ENCODE results near the gene SH3PXD2A.
"Not testable (repeated sequence)": the region's sequence is repeated elsewhere in the genome, so short reads cannot be mapped to it uniquely, and the experiment has no call there.

SH3PXD2A gene

DNA sequence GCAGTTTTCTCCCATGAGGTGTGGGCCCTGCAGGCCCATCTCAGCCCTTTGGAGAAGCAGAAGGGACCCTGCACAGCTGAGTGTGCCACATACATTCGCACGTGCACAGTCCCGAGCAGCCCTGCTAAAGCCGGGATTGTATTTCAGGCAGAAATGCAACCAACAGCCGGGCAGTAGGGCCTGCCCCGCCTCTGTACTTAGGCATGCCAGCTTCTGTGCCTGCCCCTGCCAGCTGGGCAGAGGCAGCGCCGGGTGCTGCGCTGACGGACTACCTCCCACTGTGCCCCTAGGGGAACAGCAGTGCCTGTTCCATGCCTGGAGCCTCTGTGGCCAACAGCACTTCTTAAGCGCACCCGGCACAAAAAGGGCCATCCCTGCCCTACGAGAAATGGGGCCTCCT lies 191.6 kb downstream of the SH3PXD2A start:
- no peak for DNase-seq (ENCODE audit: low spot score)

DNA sequence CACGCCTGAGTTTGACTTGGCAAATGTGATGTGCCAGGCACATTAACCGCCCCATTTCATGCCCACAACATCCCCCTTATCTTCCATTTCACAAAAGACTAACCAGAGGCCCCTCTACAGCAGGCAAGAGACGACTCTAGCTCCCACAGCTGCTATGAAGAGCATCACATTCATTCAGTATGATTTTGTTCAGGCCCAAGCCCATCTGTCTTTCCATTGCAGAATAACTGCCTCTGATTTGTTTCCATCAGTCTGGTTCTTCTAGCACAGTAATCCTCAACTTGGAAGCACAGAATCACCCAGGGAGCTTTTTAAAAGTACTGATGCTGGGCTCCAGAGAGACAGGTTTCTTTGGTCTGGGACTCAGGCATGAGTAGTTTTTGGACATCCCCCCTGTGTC lies 192.1 kb downstream of the SH3PXD2A start:
- DNase-seq (ENCODE audit: low spot score): no peak

DNA sequence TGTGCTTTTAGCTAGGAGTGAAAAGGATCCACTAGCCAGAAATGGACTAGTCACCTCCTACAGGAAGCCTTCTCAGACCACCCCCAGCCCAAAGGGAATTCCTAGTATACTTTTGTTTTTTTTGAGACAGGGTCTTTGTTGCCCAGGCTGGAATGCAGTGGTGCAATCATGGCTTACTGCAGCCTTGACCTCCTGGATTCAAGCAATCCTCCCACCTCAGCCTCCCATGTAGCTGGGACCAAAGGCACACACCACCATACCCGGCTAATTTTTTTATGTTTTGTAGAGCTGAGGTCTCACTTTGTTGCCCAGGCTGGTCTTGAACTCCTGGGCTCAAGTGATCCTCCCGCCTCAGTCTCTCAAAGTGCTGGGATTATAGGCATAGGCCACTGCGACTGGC lies 192.7 kb downstream of the SH3PXD2A start:
- DNase-seq (ENCODE audit: low spot score): not testable (repeated sequence)

DNA sequence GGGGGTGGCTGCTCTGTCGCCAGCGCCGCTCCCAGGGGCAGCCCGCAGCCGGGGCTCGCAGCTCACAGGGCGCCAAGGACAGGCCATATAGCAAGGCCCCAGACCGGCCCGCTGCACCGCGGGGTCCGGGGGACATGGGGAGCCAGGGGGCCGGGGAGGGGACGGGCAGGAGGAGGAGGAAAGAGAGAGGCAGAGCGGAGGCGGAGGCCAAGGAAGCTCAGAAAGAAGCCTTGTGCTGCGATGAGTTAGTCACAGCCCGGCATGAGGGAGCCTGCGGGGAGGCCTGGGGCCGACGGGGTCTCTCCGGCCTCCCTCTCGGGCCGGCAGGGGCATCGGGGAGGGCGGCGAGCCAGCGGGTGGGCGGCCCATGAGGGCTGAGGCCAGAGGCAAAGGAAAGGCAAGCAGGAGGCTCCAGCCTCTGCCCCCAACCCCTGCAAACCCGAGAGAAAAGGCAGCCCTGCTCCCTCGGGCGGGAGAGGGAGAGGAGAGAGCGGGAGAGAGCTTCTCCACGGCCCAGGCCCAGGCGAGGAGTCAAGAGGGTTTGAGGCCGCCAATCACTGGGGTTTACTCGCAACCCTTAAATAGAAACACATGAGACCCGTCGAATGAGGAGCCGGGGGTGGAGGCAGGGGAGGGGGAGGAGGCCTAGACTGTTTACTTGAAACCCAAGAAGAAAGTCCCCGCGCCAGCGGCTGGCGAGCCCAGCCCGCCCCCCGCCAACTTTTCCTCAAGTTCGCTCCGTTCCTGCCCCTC lies 194.0 kb downstream of the SH3PXD2A start:
- no peak for DNase-seq (ENCODE audit: low spot score)

DNA sequence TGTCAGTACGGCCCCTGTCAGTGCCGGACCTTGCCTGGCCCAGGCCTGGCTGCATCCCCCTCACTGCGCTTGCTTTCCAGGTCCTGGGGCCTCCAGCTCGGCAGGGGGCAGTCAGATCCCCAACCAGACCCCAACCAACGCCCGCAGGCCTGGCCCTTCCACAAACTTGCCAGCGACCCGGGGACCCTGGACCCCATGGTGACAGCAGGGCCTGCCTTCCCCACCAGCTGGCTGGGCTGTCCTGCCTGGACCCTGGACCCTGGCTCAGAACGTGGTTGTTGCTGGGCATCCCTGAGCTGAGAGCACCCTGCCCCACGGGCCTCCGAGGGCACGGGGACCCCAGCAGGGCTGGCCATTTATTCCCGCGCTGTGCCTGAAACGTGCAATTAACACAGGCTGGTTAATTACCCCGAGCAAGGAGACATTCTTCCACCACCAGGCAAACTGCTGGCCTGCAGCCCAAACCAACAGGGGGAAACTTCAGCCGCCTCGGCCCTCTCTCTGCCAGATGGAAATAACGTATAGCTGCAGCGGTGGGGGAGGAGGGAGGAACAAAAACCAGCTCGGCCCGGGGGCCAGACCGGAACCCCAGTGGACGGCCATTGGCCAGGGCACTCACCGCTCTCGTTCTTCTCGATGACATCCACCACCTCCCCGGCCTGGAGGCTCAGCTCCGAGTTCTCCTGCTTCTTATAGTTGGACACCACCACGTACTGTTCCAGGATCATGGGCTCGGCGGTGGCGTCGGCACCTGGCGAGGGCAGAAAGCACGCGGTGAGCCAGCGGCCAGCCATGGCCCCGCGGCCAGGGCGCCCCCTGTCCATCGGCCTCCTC lies 194.8 kb downstream of the SH3PXD2A start:
- DNase-seq (ENCODE audit: low spot score): no peak

DNA sequence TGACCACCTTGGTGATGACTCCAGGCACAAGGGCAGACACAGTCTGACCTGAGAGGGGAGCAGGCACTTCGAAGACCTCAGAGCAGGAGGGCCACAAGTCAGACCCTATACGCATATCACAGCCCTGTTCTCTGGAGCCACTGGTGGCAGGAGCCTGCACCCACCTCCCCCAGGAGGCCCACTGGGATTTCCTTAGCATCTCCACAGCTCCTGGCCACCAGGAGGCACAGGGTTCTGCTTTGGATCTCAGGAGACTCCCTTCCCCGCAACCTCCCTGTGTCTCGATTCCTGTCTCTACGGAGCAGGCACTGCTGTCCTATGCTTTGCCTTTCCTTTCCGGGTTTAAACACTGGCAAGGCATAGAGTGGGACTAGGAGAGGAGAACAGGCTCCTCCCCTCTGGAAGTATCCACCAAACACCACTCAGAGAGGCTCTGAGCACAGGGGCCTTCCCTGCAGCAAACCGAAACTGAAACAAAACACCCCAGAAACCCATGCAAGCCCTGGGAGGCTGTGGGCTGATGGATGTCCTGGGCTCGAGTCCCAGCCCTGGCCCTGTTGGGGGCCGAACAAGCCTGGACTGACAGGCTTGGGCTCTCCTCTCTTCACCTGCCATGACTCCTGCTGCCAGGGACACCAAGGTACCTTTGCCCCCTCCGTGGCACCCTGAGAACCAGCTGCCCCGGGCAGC lies 195.6 kb downstream of the SH3PXD2A start:
- DNase-seq (ENCODE audit: low spot score): no peak

DNA sequence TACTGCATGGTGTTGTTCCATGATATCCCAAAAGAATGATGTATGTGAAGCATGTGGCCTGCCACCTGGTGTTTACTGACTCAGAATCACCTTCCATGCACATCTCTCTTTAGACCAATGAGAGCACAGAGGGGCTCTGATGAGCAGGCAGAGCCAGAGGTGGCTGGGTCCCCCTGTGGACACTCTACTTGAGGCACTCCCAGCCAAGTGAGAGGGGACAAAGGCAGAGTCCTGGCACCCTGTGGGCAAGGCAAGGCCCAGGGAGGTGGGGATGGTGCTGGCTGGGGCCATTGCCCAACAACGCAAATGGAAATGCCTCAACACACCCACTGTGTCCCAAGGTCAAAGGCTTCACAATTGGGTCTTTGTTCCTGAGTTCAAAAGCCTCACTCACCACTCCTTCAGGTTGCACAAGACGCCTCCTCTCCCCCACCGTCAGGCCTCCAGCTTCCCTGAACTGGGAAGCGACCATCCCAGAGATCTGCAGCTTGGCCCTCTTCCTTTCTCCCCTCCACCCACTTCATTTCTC lies 197.3 kb downstream of the SH3PXD2A start:
- DNase-seq (ENCODE audit: low spot score): peak; percentile 83

DNA sequence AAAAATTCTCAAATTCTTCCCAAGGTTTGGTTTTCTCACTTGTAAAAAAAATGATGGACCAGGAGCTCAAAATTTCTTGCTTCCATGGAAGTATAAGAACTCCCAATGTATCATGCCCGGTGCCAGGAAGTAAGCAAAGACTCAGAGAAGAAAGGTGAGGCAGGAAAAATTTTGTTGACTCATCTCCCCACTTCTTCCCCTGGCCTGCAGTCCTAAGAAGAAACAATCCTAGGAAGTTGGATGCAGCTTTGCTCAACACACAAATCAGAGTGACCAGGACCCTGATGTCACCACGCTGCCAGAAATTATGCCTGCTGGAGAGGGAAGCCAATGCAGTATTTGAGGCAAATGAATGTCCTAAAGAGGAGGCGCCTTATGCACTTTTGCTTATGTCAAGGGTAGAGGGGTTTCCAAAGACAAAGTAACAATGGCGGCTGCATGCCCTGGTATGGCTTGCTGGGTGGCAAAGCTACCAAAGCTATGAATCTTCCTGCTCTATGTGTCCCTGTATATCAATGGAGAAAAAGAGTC lies 198.2 kb downstream of the SH3PXD2A start:
- DNase-seq (ENCODE audit: low spot score): no peak

DNA sequence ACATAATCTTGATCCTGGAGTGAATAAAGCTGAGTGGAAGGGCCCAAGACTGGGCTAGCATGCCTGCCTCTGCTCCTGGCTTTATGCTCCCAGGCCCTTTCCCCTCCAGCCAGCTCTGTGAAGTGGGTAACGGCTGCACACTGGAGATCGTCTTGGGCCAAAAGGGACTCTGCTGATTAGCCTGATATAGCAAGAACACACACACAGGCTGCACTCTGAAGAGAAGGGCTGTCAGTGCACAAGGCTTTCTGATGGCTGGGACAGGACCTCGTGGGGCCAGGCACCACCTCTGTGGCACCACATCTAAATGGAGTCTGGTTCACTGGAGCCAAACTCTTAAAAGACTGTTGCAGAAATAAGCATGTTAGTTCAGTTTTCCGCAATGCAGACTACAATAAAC lies 200.5 kb downstream of the SH3PXD2A start:
- DNase-seq (ENCODE audit: low spot score): no peak

DNA sequence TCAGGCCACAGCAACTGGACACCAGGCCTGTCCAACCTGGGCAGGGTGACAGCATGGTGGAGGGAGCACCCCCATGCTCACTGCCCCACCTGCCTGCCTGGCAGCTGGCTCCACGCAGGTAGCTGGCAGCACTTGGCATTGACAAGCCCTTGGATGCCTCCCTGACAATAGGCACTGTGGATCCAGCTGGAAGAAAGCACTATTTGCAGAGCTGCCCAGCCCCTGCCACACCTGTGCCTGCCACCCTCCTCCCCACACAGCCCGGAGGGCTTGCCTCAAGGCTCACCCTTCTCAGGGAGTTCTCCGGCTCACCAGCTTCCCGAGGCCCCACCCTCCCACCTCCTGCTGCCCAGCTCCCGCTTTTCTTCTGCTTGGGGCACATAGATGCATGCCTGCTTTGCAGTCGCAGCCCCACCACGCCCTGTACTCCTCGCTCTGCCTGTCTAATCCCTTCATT lies 201.8 kb downstream of the SH3PXD2A start:
- DNase-seq (ENCODE audit: low spot score): no peak

DNA sequence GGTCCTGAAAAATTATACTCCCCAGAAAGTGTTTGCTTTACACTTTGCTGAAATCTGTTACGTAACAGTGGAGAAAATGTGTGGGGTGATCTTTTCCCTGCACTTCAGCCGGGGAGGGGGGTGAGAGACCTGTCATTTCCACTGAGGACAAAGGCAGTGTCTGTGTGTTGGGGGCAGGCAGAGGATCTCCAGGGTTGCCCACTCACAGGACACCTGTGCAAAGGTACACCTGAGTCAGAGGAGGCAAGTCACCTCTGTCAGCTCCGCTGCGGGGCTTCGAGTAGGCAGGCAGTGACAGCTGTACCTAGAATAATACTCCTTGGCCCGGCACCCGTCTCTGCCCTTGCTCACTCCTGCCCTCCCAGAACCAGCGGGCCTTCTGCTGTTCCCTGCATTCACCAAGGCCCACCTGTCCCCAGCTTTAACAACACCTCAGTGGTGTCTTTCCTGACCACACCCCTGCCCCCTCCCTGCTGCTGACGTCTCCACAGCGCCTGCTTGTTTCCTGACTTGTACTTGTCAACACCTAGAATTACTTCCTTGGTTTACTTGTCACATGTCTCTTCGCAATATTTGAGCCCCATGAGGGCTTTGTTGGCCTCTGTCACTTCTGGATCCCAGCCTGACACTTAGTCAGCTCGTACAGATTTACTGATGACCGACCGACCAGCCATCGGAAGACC lies 202.6 kb downstream of the SH3PXD2A start:
- peak; percentile 57 for DNase-seq (ENCODE audit: low spot score)

DNA sequence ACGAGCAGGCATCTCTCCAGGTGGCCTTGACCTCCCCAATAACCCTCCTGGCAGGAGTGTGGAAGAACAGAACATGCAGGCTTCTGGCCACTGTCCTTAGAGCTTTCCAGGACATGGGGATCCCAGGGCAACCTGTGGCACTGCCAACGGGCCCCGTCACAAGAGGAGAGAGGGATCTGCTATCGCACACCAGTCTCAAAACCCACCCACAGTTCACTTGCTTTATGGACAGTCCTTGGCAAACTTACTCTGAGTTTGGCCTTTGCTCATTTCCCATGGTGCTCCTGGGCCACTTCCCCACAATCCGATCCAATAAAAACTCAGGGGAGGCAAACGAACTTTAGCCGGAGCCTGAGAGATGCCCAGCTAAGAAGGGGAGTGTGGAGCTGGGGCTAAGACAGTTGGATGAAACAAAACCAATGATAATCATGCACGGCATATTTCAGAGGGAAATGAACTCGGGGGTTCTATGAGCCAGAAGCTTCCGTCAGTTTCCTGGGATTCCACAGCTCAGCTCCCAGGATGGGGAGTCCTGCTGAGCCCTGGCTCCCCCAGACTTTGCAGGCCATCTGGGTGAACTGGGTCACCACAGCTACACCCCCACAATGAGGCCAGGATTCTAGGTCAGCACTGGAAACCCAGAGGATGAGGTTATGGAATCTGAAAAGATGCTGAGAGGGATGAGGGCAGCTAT lies 203.4 kb downstream of the SH3PXD2A start:
- no peak for DNase-seq (ENCODE audit: low spot score)

DNA sequence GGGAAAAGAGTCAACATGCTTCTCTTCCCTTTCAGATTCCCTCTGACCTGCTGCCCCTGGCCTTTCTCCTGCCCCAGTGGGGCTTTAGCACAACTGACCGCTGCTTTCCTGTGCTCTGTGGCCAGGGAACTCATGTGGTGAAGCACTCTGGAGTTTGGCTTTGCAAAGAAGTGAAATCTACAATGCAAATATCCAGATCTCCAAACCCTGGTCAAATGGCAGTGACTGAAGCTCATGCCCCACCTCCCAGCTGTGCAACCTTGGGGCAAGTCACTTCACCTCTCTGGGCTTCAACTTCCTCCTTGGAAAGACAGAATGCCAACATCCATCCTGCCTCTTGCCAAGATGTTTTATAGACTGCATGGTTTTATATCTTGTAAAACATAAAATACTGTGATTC lies 204.0 kb downstream of the SH3PXD2A start:
- DNase-seq (ENCODE audit: low spot score): no peak

DNA sequence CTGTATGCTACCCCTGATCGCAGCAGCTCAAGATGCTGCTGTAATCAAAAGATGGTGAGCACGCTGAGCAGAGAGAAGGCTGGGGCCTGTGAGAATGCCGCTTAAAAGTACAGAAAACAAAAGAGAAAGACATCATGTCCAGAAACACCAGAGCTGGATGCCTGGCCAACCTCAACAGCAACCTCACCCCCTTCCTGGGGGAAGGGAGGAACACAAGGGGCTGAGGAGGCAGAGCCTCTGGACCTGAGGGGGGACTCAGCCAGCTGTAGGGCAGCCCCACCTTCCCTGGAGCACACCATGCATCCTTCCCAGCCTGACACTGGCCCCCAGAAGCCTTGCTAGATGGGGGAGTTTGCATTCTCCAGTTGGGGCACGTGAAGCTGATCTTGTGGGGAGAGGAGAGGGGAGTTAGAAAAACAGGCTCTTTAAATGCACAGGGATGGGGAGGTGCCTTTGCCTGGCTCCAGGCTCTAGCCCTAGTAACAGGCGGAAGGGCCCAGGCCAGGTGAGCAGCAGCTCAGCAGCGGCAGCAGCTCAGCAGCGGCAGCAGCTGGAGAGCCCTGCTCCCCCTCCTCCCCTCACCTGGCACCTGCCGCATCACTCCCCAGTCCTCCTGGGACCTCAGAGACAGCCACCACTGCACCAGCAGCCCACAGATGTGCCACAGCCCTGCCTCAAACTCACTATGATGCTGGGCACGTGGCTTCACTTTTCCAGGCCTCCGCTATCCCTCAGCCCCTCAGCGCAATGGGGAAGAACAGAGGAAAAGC lies 205.5 kb downstream of the SH3PXD2A start:
- DNase-seq (ENCODE audit: low spot score): no peak

DNA sequence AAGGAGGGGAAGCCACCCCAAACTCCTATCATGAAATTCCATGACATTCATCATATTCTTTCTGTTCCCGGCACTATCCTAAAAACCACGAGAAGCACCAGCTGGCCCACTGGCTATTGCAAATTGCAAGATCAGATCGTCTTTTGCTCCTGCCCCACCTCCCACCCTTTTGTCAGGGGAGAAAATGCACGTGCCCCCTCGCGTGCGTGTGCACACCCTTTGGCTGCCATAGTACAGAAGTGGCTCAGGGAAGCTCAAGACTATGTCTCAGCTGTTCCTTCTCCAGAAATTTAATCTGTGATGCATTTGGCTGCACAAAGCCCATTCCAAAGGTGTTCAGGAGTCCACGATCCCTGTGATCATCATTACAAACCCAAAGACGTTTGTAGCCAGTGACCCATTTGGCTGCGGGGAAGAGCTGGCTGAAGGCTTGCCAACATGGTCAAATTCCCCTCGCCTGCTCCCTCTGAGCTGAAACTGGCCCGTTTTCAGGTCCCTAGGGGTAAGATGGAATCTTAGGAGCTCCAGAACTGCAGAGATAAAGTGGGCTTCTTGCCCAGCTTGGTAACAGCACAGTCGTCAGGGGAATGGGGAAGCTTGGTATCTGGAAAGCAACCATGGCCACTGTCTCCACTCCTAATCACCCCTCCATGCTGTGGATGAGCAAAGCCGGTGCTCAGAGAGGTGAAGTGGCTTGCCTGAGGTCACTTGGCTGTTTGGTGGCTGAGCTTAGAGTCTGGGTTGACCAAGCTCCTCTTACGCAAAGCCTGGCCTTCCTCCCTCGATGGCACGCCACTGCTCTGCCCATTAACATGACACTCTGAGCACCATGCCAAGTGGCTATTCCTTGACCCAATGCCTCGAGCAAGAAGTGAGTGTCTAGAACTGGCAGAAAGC lies 206.5 kb downstream of the SH3PXD2A start:
- no peak for DNase-seq (ENCODE audit: low spot score)

DNA sequence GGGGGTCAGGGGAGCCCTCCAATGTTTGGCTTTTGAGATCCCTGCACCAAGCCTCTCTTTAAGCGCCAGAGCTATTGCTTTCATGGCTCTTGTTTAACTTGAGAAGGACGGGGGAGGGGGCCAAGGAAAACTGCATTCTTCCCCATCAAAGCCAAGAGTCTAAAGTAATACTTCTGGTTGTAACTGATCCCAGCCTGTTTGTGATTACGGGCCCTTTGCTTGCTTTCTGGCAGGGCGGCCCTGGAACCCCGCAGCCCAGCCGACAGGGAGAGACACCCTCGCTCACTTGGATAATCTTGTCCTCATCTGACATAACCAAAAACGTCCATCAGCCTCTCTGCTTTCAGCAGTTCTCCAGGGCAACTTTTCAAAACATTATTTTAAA lies 207.1 kb downstream of the SH3PXD2A start:
- DNase-seq (ENCODE audit: low spot score): no peak

DNA sequence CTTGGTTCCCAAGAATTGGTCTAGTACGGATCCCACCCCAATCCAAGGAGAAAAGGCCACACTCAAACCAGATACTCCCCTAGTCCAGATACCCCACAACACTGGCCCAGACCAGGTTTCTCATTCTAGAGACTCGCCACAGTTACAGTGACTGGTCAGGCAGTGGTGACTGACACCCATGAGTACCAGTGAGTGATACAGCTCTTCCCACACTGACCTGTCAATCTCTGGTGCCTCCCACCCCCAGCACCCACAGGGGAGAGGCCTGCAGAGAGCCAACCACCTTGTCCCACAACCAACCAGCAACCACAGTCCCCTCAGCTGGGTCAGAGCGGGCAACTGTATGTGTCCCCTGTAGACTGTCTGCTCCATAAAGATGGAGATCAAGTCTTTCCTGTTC lies 209.1 kb downstream of the SH3PXD2A start:
- DNase-seq (ENCODE audit: low spot score): no peak

DNA sequence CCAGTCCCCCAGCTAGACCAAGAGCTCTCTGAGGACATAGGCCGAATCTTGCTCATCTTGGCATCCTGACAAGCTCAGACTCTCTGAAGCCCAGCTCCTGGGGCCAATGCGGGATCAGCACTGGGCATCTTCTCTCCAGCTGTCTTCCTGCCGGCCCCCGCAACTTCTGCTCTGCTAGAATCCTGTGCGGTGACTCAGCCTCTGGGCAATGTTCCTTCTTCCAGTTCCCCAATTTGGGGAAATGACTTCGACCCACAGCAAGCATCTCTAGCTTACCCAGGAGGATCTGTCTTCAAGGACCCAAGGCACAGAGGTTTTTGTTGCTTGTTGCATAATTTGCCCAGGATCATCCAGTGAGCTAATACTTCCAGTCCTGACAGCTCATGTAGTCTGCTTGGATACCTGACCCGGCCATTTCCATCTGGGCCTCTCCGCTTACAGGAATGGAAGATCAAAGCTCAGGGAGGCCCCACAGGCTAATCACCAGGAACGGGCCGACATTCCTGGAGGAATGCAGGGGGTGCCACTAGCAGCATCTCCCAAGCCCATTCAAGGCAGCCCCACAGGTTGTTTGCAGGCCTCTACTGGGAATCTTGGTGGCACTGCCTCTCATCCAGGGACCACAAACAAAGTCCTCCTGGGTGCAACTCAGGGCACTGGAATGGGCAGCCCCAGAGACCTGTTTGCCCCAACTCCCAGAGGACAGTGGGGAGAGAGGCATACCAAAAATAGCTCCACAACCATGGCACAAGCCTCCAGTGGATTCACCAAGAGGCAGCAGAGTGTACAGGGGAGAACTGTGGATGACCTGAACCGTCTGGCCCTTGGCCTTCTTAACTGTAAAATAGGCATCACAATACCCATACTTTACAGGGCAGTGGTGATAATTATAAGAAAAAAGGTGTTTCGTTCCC lies 210.0 kb downstream of the SH3PXD2A start:
- no peak for DNase-seq (ENCODE audit: low spot score)

All from HuH-7.5 (cell line).